IPS-20b (cell line): ENCODE measurements around the gene COMMD7.
A peak's percentile ranks its signal among the peaks of the same experiment; 100 is the strongest.
"Not testable (repeated sequence)": the region's sequence is repeated elsewhere in the genome, so short reads cannot be mapped to it uniquely, and the experiment has no call there.

Experiments used
- H3K27ac ChIP-seq: one replicate; pipeline ENCODE4 v1.5.1; 2013; ENCODE audit warnings: low read length
- H3K27me3 ChIP-seq: 2 replicates; pipeline ENCODE4 v1.6.1; 2013; ENCODE audit warnings: mild to moderate bottlenecking, low read length, inconsistent platforms; ENCODE audit not compliant: insufficient read depth
- H3K36me3 ChIP-seq: 2 replicates; pipeline ENCODE4 v1.6.1; 2013; ENCODE audit warnings: low read depth, mild to moderate bottlenecking, inconsistent platforms, low read length, moderate library complexity; ENCODE audit not compliant: insufficient read depth
- H3K4me1 ChIP-seq: 2 replicates; pipeline ENCODE4 v1.6.1; 2013; ENCODE audit warnings: mild to moderate bottlenecking, control low read depth, inconsistent platforms, low read length, moderate library complexity; ENCODE audit not compliant: insufficient read depth
- H3K4me3 ChIP-seq: 2 replicates; pipeline ENCODE4 v1.5.1; 2013; ENCODE audit warnings: mild to moderate bottlenecking, low read length, inconsistent platforms
- H3K9ac ChIP-seq: 2 replicates; pipeline ENCODE4 v1.6.1; 2013; ENCODE audit warnings: low read depth, mild to moderate bottlenecking, inconsistent platforms, low read length, moderate library complexity
- H3K9me3 ChIP-seq: 2 replicates; pipeline ENCODE4 v1.6.1; 2013; ENCODE audit warnings: mild to moderate bottlenecking, low read depth, low read length, inconsistent platforms; ENCODE audit not compliant: insufficient read depth

The COMMD7 gene

DNA sequence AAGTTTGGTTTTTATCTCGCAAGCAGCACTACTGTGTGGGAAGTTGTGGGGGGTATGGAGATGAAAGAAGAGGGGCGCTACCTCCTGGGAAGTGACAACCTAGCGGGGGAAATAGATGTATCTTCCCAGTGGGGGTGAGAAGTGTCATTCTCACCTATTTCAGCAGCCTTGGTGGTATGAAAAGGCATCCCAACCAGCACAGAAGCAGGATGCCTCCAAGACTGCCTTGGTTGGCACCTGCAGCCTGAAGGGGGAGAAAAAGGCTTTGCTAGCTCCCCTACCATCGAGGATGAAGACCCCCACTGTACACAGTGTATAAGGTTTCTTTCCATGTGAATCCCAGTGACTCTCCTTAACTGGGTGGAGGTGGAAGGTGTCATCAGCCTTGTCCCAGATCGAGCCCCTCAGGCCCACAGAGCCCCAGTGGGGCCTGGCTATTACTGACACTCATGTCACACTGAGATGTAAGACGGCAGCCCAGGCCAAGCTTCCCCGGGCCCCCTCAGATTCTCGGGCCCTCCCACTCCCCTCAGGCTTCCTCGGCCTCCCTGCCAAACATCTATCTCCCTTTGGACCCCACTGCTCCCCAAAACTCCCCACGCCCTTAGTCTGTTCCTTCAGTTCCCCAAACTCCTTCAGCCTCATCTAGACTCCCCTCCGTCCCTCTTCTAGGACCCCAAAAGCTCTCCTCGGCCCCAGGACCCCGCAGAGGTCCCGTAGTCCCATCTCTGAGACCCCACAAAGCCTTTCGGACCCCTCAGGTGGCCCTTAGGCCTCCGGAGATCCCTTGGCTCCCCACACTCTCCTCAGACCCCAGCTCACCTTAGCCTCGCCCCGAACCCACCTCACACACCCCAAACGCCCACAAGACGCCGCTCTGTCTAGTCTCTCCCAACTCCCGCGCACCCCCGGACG is 688 bp downstream of the COMMD7 start:
- peak overlapping the region; percentile 76 for H3K4me3 ChIP-seq
- no peaks in the 10 kb centered on the region for H3K27me3 ChIP-seq
- no peaks in the 10 kb centered on the region for H3K9me3 ChIP-seq
- H3K36me3 ChIP-seq, result no peaks in the 10 kb centered on the region
- peaks cover 3% of the 10 kb centered on the region; the same call in 1 of the 2 replicates for H3K4me1 ChIP-seq
- H3K27ac ChIP-seq, result no peak overlapping the region
- H3K9ac ChIP-seq, result peak overlapping the region; percentile 87

DNA sequence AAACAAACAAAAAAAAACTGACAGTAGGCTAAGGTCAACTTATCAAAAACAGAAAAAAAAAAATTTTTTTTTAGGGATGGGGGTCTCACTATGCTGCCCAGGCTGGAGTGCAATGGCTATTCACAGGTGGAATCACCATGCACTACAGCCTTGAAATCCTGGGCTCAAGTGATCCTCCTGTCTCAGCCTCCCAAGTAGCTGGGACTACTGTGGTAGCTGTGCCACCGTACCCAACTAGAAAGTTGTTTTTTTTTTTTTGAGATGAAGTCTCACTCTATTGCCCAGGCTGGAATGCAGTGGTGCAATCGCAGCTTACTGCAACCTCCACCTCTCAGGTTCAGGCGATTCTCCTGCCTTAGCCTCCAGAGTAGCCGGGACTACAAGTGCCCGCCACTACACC is 2.1 kb downstream of the COMMD7 start:
- Histone ChIP-seq H3K27me3 (no peaks in the 10 kb centered on the region), H3K4me3 (no peak overlapping the region), H3K9me3 (no peaks in the 10 kb centered on the region), H3K27ac (no peak overlapping the region), H3K4me1 (peaks cover 3% of the 10 kb centered on the region; the same call in 1 of the 2 replicates), H3K9ac (no peak overlapping the region), H3K36me3 (no peaks in the 10 kb centered on the region)

DNA sequence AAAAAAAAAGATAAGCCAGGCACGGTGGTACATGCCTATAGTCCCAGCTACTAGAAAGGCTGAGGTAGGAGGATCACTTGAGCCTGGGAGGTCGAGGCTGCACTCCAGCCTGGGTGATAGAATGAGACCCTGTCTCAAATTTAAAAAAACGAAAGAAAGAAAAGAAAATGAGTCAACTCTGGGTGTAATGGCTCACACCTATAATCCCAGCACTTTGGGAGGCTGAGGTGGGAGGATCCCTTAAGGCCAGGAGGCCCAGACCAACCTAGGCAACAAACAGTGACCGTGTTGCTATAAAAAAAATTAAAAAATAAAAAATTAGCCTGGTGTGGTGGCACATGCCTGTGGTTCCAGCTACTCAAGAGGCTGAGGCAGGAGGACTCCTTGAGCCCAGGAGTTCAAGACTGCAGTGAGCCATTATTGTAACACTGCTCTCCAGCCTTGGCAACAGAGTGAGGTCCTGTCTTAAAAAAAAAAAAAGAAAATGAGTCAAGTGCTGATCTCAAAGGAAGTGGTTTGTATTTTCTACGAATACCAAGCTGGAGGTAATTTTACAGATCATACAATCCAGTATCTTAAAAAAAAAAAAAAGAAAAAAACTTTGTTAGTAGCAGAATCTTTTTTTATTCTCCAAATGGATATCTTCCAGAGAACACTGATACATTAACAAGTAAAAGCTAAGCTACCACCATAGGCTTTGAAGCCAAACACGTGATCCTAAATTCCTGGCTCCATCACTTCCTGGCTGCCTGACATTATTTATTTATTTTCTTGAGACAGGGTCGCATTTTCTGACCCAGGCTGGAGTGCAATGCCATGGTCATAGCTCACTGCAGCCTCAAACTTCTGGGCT is 5.7 kb downstream of the COMMD7 start:
- no peaks in the 10 kb centered on the region for H3K36me3 ChIP-seq
- H3K27me3 ChIP-seq, result no peaks in the 10 kb centered on the region
- no peak overlapping the region for H3K4me3 ChIP-seq
- no peak overlapping the region for H3K9ac ChIP-seq
- H3K27ac ChIP-seq, result no peak overlapping the region
- no peaks in the 10 kb centered on the region for H3K9me3 ChIP-seq
- no peaks in the 10 kb centered on the region for H3K4me1 ChIP-seq

DNA sequence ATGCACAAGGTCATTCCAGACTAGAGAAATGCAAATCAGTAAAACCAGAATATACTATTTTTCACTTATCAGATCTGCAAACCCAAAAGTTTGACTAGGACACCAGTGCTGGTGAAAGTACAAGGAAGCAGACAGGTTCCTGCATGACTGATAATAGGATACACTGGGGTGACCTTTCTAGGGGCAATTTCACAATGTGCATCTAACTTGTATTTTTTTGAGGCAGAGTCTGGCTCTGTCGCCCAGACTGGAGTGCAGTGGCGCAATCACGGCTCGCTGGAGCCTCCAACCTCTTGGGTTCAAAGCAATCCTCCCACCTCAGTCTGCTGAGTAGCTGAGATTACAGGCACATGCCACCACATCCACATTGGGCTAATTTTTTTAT is 11.4 kb downstream of the COMMD7 start:
- Histone ChIP-seq H3K9ac (no peak overlapping the region), H3K27ac (peak overlapping the region; percentile 13), H3K27me3 (no peaks in the 10 kb centered on the region)

DNA sequence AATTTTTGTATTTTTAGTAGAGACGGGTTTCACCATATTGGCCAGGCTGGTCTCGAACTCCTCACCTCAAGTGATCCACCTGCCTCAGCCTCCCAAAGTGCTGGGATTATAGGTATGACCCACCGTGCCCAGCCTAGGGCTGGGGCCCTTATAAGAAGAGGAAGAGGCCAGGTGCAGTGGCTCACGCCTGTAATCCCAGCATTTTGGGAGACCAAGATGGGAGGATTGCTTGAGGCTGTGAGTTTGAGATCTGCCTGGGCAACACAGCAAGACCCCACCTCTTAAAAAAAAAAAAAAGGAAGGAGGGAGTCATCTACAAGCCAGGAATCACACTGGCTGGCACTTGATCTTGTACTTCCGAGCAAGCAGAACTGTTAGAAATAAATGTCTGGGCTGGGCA is 13.9 kb downstream of the COMMD7 start:
- H3K36me3 ChIP-seq, result peaks cover 25% of the 10 kb centered on the region
- not testable (repeated sequence) for H3K9ac ChIP-seq, H3K4me1 ChIP-seq, H3K27ac ChIP-seq, H3K27me3 ChIP-seq, H3K4me3 ChIP-seq, H3K9me3 ChIP-seq

More for the DNA sequence above, 11.4 kb downstream of the COMMD7 start:
- Histone ChIP-seq H3K9me3 (no peaks in the 10 kb centered on the region), H3K36me3 (peaks cover 10% of the 10 kb centered on the region; the same call in 1 of the 2 replicates), H3K4me3 (no peak overlapping the region), H3K4me1 (peaks cover 6% of the 10 kb centered on the region; the same call in 1 of the 2 replicates)

DNA sequence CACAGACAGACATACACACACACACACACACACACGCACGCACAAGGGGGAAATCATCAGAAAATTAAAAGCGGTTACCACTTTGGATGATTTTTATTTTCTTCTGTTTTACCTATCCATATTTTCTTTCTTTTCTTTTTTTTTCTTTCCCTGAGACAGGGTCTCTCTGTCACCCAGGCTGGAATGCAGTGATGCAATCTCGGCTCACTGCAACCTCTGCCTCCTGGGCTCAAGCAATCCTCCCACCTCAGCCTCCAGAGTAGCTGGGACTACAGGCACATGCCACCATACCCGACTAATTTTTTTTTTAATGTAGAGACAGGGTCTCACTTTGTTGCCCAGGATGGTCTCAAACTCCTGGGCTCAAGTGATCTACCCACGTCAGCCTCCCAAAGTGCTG is 14.8 kb downstream of the COMMD7 start:
- not testable (repeated sequence) for H3K27me3 ChIP-seq

DNA sequence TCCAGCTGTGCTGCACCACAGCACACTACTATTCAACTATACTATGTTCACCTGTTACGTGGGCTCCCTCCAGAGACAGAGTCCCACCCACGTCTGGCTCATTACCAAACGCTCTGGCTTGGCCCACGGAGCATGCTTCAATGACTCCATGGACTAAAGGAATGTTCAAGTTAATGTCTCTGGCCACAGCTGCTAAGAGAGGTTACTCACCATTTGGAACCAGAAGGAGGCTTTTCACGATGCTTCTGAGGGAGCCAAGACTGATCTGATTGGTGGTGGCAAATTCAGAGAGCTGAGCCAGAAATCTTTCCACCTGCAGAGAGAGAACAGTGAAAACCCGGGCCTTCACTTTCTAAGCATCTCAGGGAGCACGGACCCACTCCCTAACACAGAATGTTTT is 15.6 kb downstream of the COMMD7 start:
- Histone ChIP-seq H3K9ac (no peak overlapping the region), H3K9me3 (no peaks in the 10 kb centered on the region), H3K4me3 (no peak overlapping the region), H3K36me3 (peaks cover 25% of the 10 kb centered on the region), H3K27me3 (no peaks in the 10 kb centered on the region), H3K27ac (no peak overlapping the region), H3K4me1 (peaks cover 6% of the 10 kb centered on the region; the same call in 1 of the 2 replicates)

More for the DNA sequence above, 14.8 kb downstream of the COMMD7 start:
- H3K9me3 ChIP-seq, H3K27ac ChIP-seq, H3K9ac ChIP-seq, H3K4me3 ChIP-seq, H3K4me1 ChIP-seq: not testable (repeated sequence)
- peaks cover 25% of the 10 kb centered on the region for H3K36me3 ChIP-seq

DNA sequence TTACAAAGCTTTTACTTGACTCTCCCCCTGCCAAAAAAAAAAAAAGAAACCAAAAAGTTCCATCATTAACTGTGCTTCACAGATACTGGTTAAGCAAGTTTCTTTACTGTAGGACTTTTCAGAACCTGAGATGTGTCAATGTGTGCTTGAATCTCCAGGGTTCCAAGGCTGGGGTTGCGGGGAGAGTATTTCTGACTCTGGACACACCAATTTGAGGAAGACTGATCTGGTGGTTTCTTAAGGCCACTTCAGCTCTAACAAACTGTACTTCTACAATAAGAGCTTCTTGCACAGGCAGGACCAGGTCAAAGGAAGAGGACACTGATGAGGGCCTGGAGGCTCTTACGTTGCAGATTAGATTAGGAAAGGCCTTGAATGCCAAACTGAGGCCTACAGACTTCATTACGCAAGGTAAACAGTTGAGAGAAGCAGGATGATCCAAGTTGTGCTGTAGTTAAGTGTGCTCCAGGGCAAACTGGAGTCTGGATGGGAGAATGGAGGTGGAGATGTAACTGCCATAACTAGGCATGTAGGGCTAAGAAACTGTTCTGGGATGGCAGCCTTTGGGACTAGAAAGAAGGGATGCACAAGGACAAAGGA is 24.4 kb downstream of the COMMD7 start:
- Histone ChIP-seq H3K27me3 (no peaks in the 10 kb centered on the region), H3K9ac (no peak overlapping the region), H3K27ac (no peak overlapping the region), H3K9me3 (no peaks in the 10 kb centered on the region), H3K36me3 (peaks cover 12% of the 10 kb centered on the region), H3K4me1 (no peaks in the 10 kb centered on the region), H3K4me3 (no peak overlapping the region)

DNA sequence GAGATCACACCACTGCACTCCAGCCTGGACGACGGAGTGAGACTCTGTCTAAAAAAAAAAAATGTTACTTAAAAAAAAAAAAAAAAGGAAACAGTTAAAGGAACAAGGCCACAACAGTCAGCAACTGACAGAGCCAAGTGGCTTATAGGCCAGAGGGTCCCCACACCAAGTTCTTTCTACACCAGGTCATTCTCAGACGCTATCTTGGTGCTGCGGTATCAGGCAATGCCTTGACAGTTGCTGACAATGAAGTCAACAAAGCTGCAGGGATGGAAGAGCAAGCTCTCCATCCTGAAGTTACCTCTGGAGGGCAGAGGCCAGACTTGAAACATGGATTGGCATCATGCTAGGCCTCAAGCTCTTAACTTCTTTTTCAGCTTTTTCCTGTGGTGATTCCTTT is 31.9 kb downstream of the COMMD7 start:
- no peak overlapping the region for H3K9ac ChIP-seq
- no peak overlapping the region for H3K27ac ChIP-seq
- H3K27me3 ChIP-seq, result no peaks in the 10 kb centered on the region
- no peaks in the 10 kb centered on the region for H3K9me3 ChIP-seq
- peaks cover 19% of the 10 kb centered on the region for H3K4me1 ChIP-seq
- H3K36me3 ChIP-seq, result peaks cover 6% of the 10 kb centered on the region; the same call in 1 of the 2 replicates
- H3K4me3 ChIP-seq, result no peak overlapping the region

DNA sequence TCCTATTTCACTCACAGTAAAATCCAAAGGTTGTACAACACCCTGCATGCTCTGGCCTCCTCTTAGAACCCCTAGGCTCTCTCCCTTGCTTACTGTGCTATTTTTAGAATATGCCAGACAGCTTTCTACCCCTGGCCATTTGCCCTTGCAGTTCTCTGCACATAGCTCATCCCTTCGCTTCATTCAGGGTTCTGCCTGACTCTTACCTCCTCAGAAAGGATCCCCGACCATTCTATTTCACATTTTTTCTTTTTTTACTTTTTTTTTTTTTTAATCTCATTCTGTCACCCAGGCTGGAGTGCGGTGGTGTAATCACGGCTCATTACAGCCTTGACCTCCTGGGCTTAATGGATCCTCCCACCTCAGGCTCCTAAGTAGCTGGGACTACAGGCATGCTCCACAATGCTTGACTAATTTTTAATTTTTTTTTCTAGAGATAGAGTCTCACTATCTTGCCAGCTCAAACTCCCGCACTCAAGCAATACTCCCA is 33.6 kb downstream of the COMMD7 start:
- Histone ChIP-seq H3K9ac (no peak overlapping the region), H3K4me1 (peaks cover 20% of the 10 kb centered on the region), H3K4me3 (no peak overlapping the region), H3K27ac (no peak overlapping the region), H3K27me3 (no peaks in the 10 kb centered on the region), H3K36me3 (peaks cover 13% of the 10 kb centered on the region), H3K9me3 (no peaks in the 10 kb centered on the region)

DNA sequence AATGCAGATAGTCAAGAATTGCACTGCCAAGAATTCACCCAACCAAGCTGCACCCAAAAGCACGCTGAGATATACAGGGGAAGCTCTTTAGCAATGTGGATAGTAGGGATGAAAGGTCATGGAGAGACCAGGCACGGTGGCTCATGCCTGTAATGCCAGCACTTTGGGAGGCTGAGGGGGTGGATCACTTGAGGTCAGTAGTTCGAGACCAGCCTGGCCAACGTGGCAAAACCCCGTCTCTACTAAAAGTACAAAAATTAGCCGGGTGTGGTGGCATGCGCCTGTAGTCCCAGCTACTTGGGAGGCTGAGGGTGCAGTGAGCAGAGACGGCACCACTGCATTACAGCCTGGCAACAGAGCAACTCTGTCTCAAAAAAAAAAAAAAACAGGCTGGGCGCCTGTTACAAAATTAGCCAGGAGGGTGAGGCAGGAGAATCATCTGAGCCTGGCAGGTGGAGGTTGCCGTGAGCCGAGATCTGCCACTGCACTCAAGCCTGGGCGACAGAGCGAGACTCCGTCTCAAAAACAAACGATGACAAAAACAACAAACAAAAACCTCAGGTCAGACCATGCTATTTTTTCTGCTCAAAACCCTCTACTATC is 34.1 kb downstream of the COMMD7 start:
- not testable (repeated sequence) for H3K9ac ChIP-seq, H3K27me3 ChIP-seq, H3K4me3 ChIP-seq, H3K27ac ChIP-seq, H3K9me3 ChIP-seq
- Histone ChIP-seq H3K36me3 (peaks cover 18% of the 10 kb centered on the region), H3K4me1 (peaks cover 20% of the 10 kb centered on the region)
